HEK293 (cell line): ENCODE data around the gene AJM1.

ENCODE experiments used
- AEBP2 ChIP-seq: fragments of 450-650 bp; formaldehyde crosslinking; IDR thresholded peaks from 2 replicates; pipeline ENCODE4 v1.5.1; 2016; ENCODE audit warnings: missing biosample characterization, missing genetic modification characterization, borderline replicate concordance
- GLI4 ChIP-seq: fragments of 450-650 bp; formaldehyde crosslinking; IDR thresholded peaks from 2 replicates; pipeline ENCODE4 v1.5.1; 2016; ENCODE audit warnings: missing biosample characterization, missing genetic modification characterization
- GLIS2 ChIP-seq: fragments of 450-650 bp; formaldehyde crosslinking; IDR thresholded peaks from 2 replicates; pipeline ENCODE4 v1.5.1; 2016; ENCODE audit warnings: missing biosample characterization, missing genetic modification characterization
- KLF9 ChIP-seq: fragments of 450-650 bp; formaldehyde crosslinking; IDR thresholded peaks from 2 replicates; pipeline ENCODE4 v1.5.1; 2016; ENCODE audit warnings: missing biosample characterization, missing genetic modification characterization, low read depth
- PBX3 ChIP-seq: sonication (generic); formaldehyde crosslinking; IDR thresholded peaks from 2 replicates; pipeline ENCODE4 v1.8.1; 2022; ENCODE audit warnings: mild to moderate bottlenecking, moderate library complexity, missing genetic modification reagents
- SP7 ChIP-seq: fragments of 450-650 bp; formaldehyde crosslinking; IDR thresholded peaks from 2 replicates; pipeline ENCODE4 v1.5.1; 2016; ENCODE audit warnings: missing biosample characterization, missing genetic modification characterization
- YY1 ChIP-seq: fragments of 450-650 bp; formaldehyde crosslinking; IDR thresholded peaks from 2 replicates; pipeline ENCODE4 v1.5.1; 2018; ENCODE audit warnings: missing biosample characterization, missing genetic modification characterization
- ZBTB11 ChIP-seq: fragments of 450-650 bp; formaldehyde crosslinking; conservative IDR thresholded peaks from 2 replicates; pipeline ENCODE4 v1.5.1; 2016; ENCODE audit warnings: low read depth, missing biosample characterization, missing genetic modification characterization
- ZBTB26 ChIP-seq: fragments of 450-650 bp; formaldehyde crosslinking; optimal IDR thresholded peaks from 2 replicates; pipeline ENCODE3; 2016; ENCODE audit warnings: missing biosample characterization, mild to moderate bottlenecking, missing genetic modification characterization
- ZBTB48 ChIP-seq: fragments of 450-650 bp; formaldehyde crosslinking; IDR thresholded peaks from 2 replicates; pipeline ENCODE4 v1.5.1; 2016; ENCODE audit warnings: missing biosample characterization, missing genetic modification characterization
- ZBTB8A ChIP-seq: fragments of 450-650 bp; formaldehyde crosslinking; IDR thresholded peaks from 2 replicates; pipeline ENCODE4 v1.5.1; 2016; ENCODE audit warnings: missing biosample characterization, missing genetic modification characterization
- ZFP41 ChIP-seq: fragments of 450-650 bp; formaldehyde crosslinking; IDR thresholded peaks from 2 replicates; pipeline ENCODE4 v1.5.1; 2016; ENCODE audit warnings: missing biosample characterization, missing genetic modification characterization, borderline replicate concordance
- ZNF114 ChIP-seq: fragments of 450-650 bp; formaldehyde crosslinking; IDR thresholded peaks from 2 replicates; pipeline ENCODE4 v1.5.0; 2017; ENCODE audit warnings: missing biosample characterization, missing genetic modification characterization
- ZNF133 ChIP-seq: fragments of 450-650 bp; formaldehyde crosslinking; IDR thresholded peaks from 2 replicates; pipeline ENCODE4 v1.5.1; 2016; ENCODE audit warnings: missing biosample characterization, missing genetic modification characterization
- ZNF140 ChIP-seq: fragments of 450-650 bp; formaldehyde crosslinking; IDR thresholded peaks from 2 replicates; pipeline ENCODE4 v1.5.1; 2016; ENCODE audit warnings: missing biosample characterization, missing genetic modification characterization
- ZNF157 ChIP-seq: fragments of 450-650 bp; formaldehyde crosslinking; IDR thresholded peaks from 2 replicates; pipeline ENCODE4 v1.5.1; 2016; ENCODE audit warnings: missing biosample characterization, missing genetic modification characterization
- ZNF2 ChIP-seq: fragments of 450-650 bp; formaldehyde crosslinking; IDR thresholded peaks from 2 replicates; pipeline ENCODE4 v1.5.1; 2016; ENCODE audit warnings: missing biosample characterization, missing genetic modification characterization
- ZNF274 ChIP-seq, 2 experiments: fragments of 200-500 bp in 1 of 2; fragments of 450-650 bp in 1 of 2; sonication (Bioruptor generic) in 1 of 2; formaldehyde crosslinking in 1 of 2; IDR thresholded peaks; 2 replicates each; pipeline versions ENCODE4 v1.5.1 to v1.6.1; 2014 to 2016; ENCODE audit warnings: borderline replicate concordance in 1 of 2, inconsistent platforms in 1 of 2, low read length in 1 of 2, missing biosample characterization in 1 of 2, missing genetic modification characterization in 1 of 2
- ZNF354C ChIP-seq: fragments of 450-650 bp; formaldehyde crosslinking; IDR thresholded peaks from 2 replicates; pipeline ENCODE4 v1.5.1; 2016; ENCODE audit warnings: missing biosample characterization, missing genetic modification characterization, low read depth, borderline replicate concordance
- ZNF37A ChIP-seq: fragments of 450-650 bp; IDR thresholded peaks from 2 replicates; pipeline ENCODE4 v1.5.1; 2018; ENCODE audit warnings: missing biosample characterization, missing genetic modification characterization
- ZNF391 ChIP-seq: fragments of 450-650 bp; formaldehyde crosslinking; IDR thresholded peaks from 2 replicates; pipeline ENCODE4 v1.5.1; 2016; ENCODE audit warnings: low read depth, missing biosample characterization, missing genetic modification characterization, borderline replicate concordance
- ZNF623 ChIP-seq: fragments of 450-650 bp; formaldehyde crosslinking; IDR thresholded peaks from 2 replicates; pipeline ENCODE4 v1.5.1; 2016; ENCODE audit warnings: missing biosample characterization, missing genetic modification characterization
- ZNF701 ChIP-seq: fragments of 450-650 bp; formaldehyde crosslinking; IDR thresholded peaks from 2 replicates; pipeline ENCODE4 v1.5.1; 2016; ENCODE audit warnings: missing biosample characterization, missing genetic modification characterization
- ZNF777 ChIP-seq: fragments of 450-650 bp; formaldehyde crosslinking; IDR thresholded peaks from 2 replicates; pipeline ENCODE4 v1.5.1; 2017; ENCODE audit warnings: missing biosample characterization, missing genetic modification characterization, borderline replicate concordance
- ZNF785 ChIP-seq: fragments of 450-650 bp; formaldehyde crosslinking; IDR thresholded peaks from 2 replicates; pipeline ENCODE4 v1.5.1; 2016; ENCODE audit warnings: missing biosample characterization, missing genetic modification characterization
- ZNF837 ChIP-seq: fragments of 450-650 bp; formaldehyde crosslinking; IDR thresholded peaks from 2 replicates; pipeline ENCODE4 v1.5.1; 2016; ENCODE audit warnings: missing biosample characterization, missing genetic modification characterization
- ZSCAN18 ChIP-seq: fragments of 450-650 bp; formaldehyde crosslinking; IDR thresholded peaks from 2 replicates; pipeline ENCODE4 v1.5.1; 2016; ENCODE audit warnings: missing biosample characterization, missing genetic modification characterization
- TF ChIP-seq, protein P1 (sequence below): fragments of 450-650 bp; formaldehyde crosslinking; IDR thresholded peaks from 2 replicates; pipeline ENCODE4 v1.5.1; 2017; ENCODE audit warnings: missing biosample characterization, missing genetic modification characterization
- TF ChIP-seq, protein P2 (sequence below): fragments of 450-650 bp; formaldehyde crosslinking; IDR thresholded peaks from 2 replicates; pipeline ENCODE4; 2016; ENCODE audit warnings: missing biosample characterization, missing genetic modification characterization

Gene AJM1

GRCh38 chr9:136847088-136847825 lies 5.0 kb downstream of the AJM1 start (continued):
- TF ChIP-seq ZSCAN18 (tag by site-specific recombination): no peak
- no peak for TF ChIP-seq YY1 (tag by site-specific recombination)
- peak; percentile 78; the same call in 1 of the 2 replicates for TF ChIP-seq ZNF777
- TF ChIP-seq ZNF133 (tag by site-specific recombination): no peak
- TF ChIP-seq ZBTB11 (tag by site-specific recombination): 0 out of 2 replicates have a peak, but pooled peaks have one; percentile 12
- no peak for TF ChIP-seq ZFP41 (tag by site-specific recombination)
- TF ChIP-seq ZNF785 (tag by site-specific recombination): no peak
- TF ChIP-seq, protein P1, sequence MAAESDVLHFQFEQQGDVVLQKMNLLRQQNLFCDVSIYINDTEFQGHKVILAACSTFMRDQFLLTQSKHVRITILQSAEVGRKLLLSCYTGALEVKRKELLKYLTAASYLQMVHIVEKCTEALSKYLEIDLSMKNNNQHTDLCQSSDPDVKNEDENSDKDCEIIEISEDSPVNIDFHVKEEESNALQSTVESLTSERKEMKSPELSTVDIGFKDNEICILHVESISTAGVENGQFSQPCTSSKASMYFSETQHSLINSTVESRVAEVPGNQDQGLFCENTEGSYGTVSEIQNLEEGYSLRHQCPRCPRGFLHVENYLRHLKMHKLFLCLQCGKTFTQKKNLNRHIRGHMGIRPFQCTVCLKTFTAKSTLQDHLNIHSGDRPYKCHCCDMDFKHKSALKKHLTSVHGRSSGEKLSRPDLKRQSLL: no peak
- no peak for TF ChIP-seq ZBTB48 (tag by site-specific recombination)
- no peak for TF ChIP-seq ZNF157 (tag by site-specific recombination)
- no peak for TF ChIP-seq ZNF391 (tag by site-specific recombination)
- no peak for TF ChIP-seq ZNF837 (tag by site-specific recombination)
- no peak for TF ChIP-seq KLF9 (tag by site-specific recombination)
- peak; percentile 29; the same call in 1 of the 2 replicates for TF ChIP-seq PBX3 (CRISPR knock-in tag)
- no peak for TF ChIP-seq ZBTB26 (tag by site-specific recombination)
- TF ChIP-seq, protein P2, sequence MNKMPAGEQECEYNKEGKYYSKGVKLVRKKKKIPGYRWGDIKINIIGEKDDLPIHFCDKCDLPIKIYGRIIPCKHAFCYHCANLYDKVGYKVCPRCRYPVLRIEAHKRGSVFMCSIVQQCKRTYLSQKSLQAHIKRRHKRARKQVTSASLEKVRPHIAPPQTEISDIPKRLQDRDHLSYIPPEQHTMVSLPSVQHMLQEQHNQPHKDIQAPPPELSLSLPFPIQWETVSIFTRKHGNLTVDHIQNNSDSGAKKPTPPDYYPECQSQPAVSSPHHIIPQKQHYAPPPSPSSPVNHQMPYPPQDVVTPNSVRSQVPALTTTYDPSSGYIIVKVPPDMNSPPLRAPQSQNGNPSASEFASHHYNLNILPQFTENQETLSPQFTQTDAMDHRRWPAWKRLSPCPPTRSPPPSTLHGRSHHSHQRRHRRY: no peak
- TF ChIP-seq ZNF701 (tag by site-specific recombination): no peak
- no peak for TF ChIP-seq ZNF623
- no peak for TF ChIP-seq ZNF114
- no peak for TF ChIP-seq ZNF140
- no peak for TF ChIP-seq GLI4 (tag by site-specific recombination)
- TF ChIP-seq ZBTB8A: no peak
- no peak for TF ChIP-seq GLIS2 (tag by site-specific recombination)
- no peak for TF ChIP-seq ZNF2 (tag by site-specific recombination)
- TF ChIP-seq SP7 (tag by site-specific recombination): no peak
- no peak for TF ChIP-seq ZNF274 (IDR thresholded peaks at IDR 0.05; ENCODE audit: low read length)
- no peak for TF ChIP-seq ZNF274 (tag by site-specific recombination; IDR thresholded peaks at IDR 0.05; ENCODE audit: borderline replicate concordance)
- TF ChIP-seq ZNF354C (tag by site-specific recombination): no peak
- no peak for TF ChIP-seq ZNF37A (tag by site-specific recombination)
- TF ChIP-seq AEBP2 (tag by site-specific recombination): no peak
